GM18508 (cell line): ENCODE data around the gene CX3CL1.
"Not testable (repeated sequence)": the region's sequence is repeated elsewhere in the genome, so short reads cannot be mapped to it uniquely, and the experiment has no call there.

Source experiments
- ATAC-seq: cut with Tn5 transposase; IDR thresholded peaks from one replicate; pipeline ENCODE4 v1.9.1; 2021; ENCODE audit warnings: moderate number of reproducible peaks; ENCODE audit not compliant: insufficient read depth, unreplicated experiment

CX3CL1 gene

GRCh38 chr16:57381791-57382534, 9.7 kb downstream of the CX3CL1 start:
- no peak for ATAC-seq

GRCh38 chr16:57382535-57383275, 10.4 kb downstream of the CX3CL1 start:
- no peak for ATAC-seq

GRCh38 chr16:57383276-57384247, 11.3 kb downstream of the CX3CL1 start:
- ATAC-seq, result no peak

GRCh38 chr16:57384248-57385070, 12.2 kb downstream of the CX3CL1 start:
- no peak for ATAC-seq

GRCh38 chr16:57385083-57385482, 12.8 kb downstream of the CX3CL1 start:
- no peak for ATAC-seq

- ATAC-seq, result no peak
These were observed 14.2 kb downstream of the CX3CL1 start for GRCh38 chr16:57386381-57386951.

GRCh38 chr16:57387598-57388354, 15.5 kb downstream of the CX3CL1 start:
- no peak for ATAC-seq

- no peak for ATAC-seq
These were observed 16.2 kb downstream of the CX3CL1 start for GRCh38 chr16:57388359-57389086.

- ATAC-seq, result no peak
These were observed 16.8 kb downstream of the CX3CL1 start for GRCh38 chr16:57389087-57389468.

GRCh38 chr16:57390636-57391295, 18.5 kb downstream of the CX3CL1 start:
- ATAC-seq, result no peak

GRCh38 chr16:57391300-57391699, 19.0 kb downstream of the CX3CL1 start:
- ATAC-seq, result no peak

- no peak for ATAC-seq
These were observed 19.4 kb downstream of the CX3CL1 start for GRCh38 chr16:57391708-57392107.

- no peak for ATAC-seq
These were observed 20.4 kb downstream of the CX3CL1 start for GRCh38 chr16:57392694-57393093.

GRCh38 chr16:57394444-57394843, 22.2 kb downstream of the CX3CL1 start:
- no peak for ATAC-seq

GRCh38 chr16:57395026-57395425, 22.7 kb downstream of the CX3CL1 start:
- no peak for ATAC-seq

GRCh38 chr16:57396786-57397185, 24.5 kb downstream of the CX3CL1 start:
- ATAC-seq, result no peak

GRCh38 chr16:57397493-57397892, 25.2 kb downstream of the CX3CL1 start:
- ATAC-seq, result not testable (repeated sequence)
